C1 segment of cervical spinal cord (tissue), 14 donors: ENCODE data around the gene LYRM4.
"Not testable (repeated sequence)": the region's sequence is repeated elsewhere in the genome, so short reads cannot be mapped to it uniquely, and the experiment has no call there.

Source experiments
- DNase-seq, 14 donors: peaks; one replicate each; lab custom pipeline; 2025; lab: John Stamatoyannopoulos, UW

Gene LYRM4

GRCh38 chr6:5081955-5082354, 178.8 kb downstream of the LYRM4 start:
- DNase-seq: no peak

GRCh38 chr6:5081182-5081581, 179.6 kb downstream of the LYRM4 start:
- no peak for DNase-seq

GRCh38 chr6:5080574-5080973, 180.2 kb downstream of the LYRM4 start:
- no peak for DNase-seq

GRCh38 chr6:5079692-5080091, 181.1 kb downstream of the LYRM4 start:
- no peak for DNase-seq

- no peak for DNase-seq
These were observed 182.6 kb downstream of the LYRM4 start for GRCh38 chr6:5078121-5078669.

GRCh38 chr6:5076931-5077330, 183.8 kb downstream of the LYRM4 start:
- DNase-seq: no peak

GRCh38 chr6:5073992-5074391, 186.8 kb downstream of the LYRM4 start:
- no peak for DNase-seq

GRCh38 chr6:5072440-5072839, 188.3 kb downstream of the LYRM4 start:
- DNase-seq: no peak

- no peak for DNase-seq
These were observed 189.5 kb downstream of the LYRM4 start for GRCh38 chr6:5071216-5071615.

GRCh38 chr6:5068153-5068751, 192.5 kb downstream of the LYRM4 start:
- DNase-seq: no peak

GRCh38 chr6:5067305-5067704, 193.4 kb downstream of the LYRM4 start:
- no peak for DNase-seq

- DNase-seq: no peak
These were observed 194.2 kb downstream of the LYRM4 start for GRCh38 chr6:5066456-5067093.

GRCh38 chr6:5063617-5064016, 197.1 kb downstream of the LYRM4 start:
- no peak for DNase-seq

- no peak for DNase-seq
These were observed 199.6 kb downstream of the LYRM4 start for GRCh38 chr6:5061152-5061551.

- DNase-seq: not testable (repeated sequence)
These were observed 200.3 kb downstream of the LYRM4 start for GRCh38 chr6:5060439-5060838.

- no peak for DNase-seq
These were observed 201.5 kb downstream of the LYRM4 start for GRCh38 chr6:5059036-5059896.
